Left renal cortex interstitium (tissue), 4 donors: ENCODE data around the gene MKRN1. TPM values are rescaled to one million over a fixed set of nuclear protein-coding genes. Genes with fewer than 3 reads are reported as not detected.
"Not testable (repeated sequence)": the region's sequence is repeated elsewhere in the genome, so short reads cannot be mapped to it uniquely, and the experiment has no call there.

ENCODE experiments used
- DNase-seq, 4 donors: peaks; one replicate each; pipeline ENCODE4 v3.0.0-alpha.2; 2013; ENCODE audit warnings: low read depth in 4 of 4, low spot score in 2 of 4, missing footprints in 1 of 4
- polyA plus RNA-seq, 4 donors: library from polyadenylated mRNA; unstranded; fragments of 120-200 nt; gene quantifications; one replicate each; pipeline ENCODE4 v1.2.1, GENCODE V29; 2013; ENCODE audit not compliant: insufficient read length in 4 of 4

Gene MKRN1
- polyA plus RNA-seq, 4 donors = 104 to 142 (median 120) TPM

DNA sequence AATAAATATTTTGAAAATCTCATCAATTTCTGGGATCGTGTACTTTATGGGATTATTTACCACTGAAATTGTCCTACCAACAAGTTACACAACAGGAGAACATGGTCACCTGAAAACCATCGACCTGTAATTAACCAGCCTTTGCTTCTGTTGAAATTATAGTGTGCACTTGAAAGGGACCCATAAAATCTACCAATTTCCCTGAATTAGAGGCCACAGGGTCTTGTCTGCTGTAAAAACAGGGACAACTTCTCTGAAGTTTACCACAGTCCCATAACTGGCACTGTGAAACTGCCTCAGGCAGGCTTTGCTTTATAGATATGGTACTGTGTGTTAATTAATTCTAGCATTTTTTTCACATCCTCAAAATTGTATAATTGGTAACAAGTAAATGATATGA, 37.8 kb downstream of the MKRN1 start:
- DNase-seq = no peak

GRCh38 chr7:140440593-140440992, 38.7 kb downstream of the MKRN1 start:
- no peak for DNase-seq

DNA sequence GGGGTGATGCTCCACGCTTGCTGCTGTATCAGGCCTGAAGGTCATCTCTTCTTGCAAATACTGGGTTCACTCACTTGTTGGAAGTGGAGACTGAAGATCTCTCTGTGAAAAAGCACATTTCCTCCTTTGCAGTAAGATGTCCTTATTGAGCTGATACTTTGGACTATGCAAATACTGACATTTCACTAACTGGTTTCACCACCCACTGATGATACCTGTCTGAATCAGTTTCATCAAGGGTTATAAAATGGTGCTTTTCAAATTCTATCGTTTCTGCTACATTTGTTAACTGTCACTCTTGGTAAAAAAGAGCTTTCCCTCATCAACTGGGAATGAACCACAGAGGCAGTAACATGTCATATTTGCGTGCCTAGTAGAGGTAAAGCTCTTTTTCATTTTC, 39.9 kb downstream of the MKRN1 start:
- DNase-seq = no peak

- no peak for DNase-seq
Observed at GRCh38 chr7:140435252-140435895, 43.9 kb downstream of the MKRN1 start.

DNA sequence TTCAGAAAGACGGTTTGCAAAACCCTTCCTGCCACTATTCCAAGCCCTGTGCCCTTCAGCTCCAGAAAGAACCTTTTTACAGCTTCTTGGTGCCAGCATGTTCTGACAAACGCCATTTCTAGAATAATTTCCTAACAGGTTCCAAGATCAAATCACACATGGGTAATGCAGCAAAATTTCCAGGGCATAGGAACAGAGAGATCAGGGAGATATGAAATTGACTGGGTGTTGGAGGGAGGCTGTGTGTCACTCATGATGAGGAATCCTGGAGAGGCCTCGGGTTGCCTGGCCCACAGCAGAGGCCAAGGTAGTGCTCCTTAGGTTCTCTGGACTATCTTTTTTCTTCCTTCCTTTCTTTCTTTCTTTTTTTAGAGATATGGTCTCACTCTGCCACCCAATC, 45.9 kb downstream of the MKRN1 start:
- DNase-seq = no peak

DNA sequence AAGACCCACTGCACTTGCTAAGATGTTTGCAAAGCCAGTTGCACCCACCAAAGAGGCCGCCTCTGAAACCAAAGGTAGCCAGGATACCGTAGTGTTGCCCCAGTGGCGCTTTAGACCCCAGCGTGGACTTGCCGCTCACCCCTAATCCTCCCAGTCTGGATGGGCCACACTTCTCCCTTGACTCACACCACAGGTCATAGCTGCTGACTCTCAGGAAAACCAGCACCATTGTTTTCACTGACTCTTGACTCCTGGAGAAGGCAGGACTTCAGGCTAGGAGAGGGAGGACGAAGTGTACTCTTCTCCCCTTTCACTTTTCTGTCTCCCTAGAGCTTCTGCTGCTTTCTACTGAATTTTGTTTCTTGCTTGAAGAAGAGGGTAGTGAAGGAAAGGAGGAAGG, 53.2 kb downstream of the MKRN1 start:
- DNase-seq = no peak

DNA sequence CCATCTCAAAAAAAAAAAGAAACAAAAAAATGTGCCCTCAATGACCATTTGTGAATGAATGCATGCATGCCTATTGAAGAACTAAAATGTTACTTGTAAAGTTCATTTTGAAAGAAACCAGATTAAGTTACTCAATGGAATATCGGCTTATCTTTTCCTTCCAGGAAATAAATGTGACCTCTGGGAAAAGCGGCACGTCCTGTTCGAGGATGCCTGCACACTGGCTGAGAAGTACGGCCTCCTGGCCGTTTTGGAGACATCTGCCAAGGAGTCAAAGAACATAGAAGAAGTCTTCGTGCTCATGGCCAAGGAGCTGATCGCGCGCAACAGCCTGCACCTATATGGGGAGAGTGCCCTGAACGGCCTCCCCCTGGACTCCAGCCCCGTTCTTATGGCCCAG, 53.6 kb downstream of the MKRN1 start:
- no peak for DNase-seq

- DNase-seq = no peak
Observed at GRCh38 chr7:140423501-140423900, 55.8 kb downstream of the MKRN1 start.

GRCh38 chr7:140421521-140421920, 57.8 kb downstream of the MKRN1 start:
- DNase-seq = no peak

DNA sequence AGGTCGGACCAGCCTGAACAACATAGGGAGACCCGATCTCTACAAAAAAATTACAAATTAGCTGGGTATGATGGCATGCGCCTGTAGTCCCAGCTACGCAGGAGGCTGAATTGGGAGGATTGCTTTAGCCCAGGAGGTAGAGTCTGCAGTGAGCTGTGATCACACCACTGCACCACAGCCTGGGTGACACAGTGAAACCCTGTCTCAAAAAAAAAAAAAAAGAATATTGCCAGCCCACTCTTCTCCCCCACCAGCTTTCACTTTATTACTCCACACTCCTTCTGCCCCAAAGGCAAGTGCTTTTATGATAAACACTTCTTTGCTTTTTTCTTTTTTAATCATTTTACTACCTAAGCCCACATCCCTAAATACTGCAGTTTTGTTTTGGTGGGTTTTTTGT, 60.7 kb downstream of the MKRN1 start:
- no peak for DNase-seq

DNA sequence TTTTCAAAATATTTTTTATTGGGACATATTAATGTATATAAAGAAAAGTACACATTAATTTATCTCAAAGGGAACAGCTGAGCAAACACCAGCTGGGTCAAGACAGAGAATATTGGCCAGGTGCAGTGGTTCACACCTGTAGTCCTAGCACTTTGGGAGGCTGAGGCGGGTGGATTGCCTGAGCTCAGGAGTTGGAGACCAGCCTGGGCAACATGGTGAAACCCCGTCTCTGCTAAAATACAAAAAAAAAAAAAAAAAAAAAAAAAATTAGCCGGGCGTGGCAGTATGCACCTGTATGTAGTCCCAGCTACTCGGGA, 61.2 kb downstream of the MKRN1 start:
- not testable (repeated sequence) for DNase-seq

- no peak for DNase-seq
Observed at GRCh38 chr7:140417456-140418155, 61.7 kb downstream of the MKRN1 start.

DNA sequence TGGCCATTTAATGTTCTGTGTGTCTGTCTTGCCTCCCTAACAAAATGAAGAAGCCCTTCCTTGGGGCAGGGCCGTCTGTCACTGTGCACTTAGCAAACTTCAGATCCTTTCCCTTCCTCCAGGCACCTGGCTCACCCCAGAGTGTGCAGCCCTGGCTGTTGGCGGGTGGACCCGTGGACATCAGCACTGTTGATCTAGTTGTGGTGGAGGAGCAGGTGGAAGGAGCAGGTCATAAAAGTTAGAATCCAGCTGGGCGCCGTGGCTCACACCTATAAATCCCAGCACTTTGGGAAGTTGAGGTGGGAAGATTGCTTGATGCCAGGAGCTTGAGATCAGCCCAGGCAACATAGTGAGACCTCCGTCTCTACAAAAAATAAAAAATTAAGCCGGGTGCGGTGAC, 62.7 kb downstream of the MKRN1 start:
- no peak for DNase-seq

- DNase-seq = not testable (repeated sequence)
Observed at GRCh38 chr7:140415816-140416215, 63.5 kb downstream of the MKRN1 start.

DNA sequence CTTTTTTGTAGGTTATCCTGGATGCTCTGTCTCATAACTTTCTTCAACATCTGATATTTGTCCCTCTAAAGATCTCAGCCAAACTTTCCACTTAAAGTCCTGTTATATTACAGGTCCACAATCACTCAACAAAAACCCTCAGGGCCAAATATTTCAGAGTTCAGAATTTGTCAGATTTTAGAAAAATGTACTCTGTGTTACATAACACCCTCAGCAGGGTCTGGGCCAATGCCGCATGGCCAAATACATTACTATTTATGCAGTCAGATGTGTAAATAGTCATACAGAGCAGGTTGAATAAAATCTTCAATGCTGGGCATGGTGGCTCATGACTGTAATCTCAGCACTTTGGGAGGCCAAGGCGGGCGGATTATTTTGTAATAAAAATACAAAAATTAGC, 63.9 kb downstream of the MKRN1 start:
- DNase-seq = no peak

GRCh38 chr7:140404565-140405065, 74.7 kb downstream of the MKRN1 start:
- DNase-seq = peak in 1 of 4 donors; percentile 38

DNA sequence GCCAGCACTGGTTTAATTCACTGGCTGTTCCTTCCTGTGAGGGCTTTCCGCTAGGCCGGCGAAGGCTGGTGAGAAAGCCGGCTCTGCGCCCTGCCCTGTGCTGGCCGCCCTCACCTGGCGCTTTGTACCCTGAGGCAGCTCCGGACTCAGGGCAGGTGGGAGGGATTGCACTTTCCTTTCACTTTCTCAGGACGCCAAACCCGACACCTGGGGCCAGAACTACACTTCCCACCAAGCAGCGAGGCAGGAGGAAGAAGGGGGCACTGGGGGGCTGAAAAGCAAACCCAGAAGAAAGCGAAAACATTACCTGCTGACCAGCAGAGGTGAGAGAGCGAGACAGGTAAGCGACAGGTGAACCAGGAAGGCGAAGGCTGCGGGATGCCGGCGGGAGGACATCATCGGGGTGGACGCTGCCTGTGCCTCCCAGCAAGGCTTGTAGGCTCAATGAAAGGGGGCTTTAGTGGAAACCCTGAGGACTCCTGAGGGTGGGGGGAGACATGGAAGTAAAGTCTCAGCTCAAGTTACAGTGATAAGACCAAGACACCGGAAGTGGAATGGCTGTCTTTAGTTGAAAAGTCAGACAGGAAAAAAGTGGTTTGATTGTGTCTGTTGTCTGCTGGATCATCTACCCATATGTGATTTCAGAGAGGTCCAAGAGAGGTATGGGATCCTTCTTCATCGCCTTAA, 75.3 kb downstream of the MKRN1 start, which contains the start of gene RAB19:
TSS of gene RAB19 (plus strand) at position 181 of the 687 bp plus-strand sequence. CDS start 3,589 bp downstream, outside the sequence.
- peak in 1 of 4 donors; percentile 17 for DNase-seq

Other genes with a start within 250 kb of the MKRN1 start
- 10 to 100 TPM; 50.1 to 66.4 (median 60.9) TPM for gene SLC37A3, start 81.0 kb downstream of the MKRN1 start, polyA plus RNA-seq
- gene RAB19, start 75.4 kb downstream of the MKRN1 start, polyA plus RNA-seq = 1 to 10 TPM; 2.1 to 4.2 (median 2.3) TPM
- gene DENND2A, start 161.3 kb upstream of the MKRN1 start, polyA plus RNA-seq = 10 to 100 TPM; 35.1 to 41.5 (median 38.8) TPM
- gene ADCK2, start 193.4 kb upstream of the MKRN1 start, polyA plus RNA-seq = 10 to 100 TPM; 22.0 to 27.7 (median 26.2) TPM
- gene NDUFB2, start 217.2 kb upstream of the MKRN1 start, polyA plus RNA-seq = 100 to 1,000 TPM; 176 to 235 (median 184) TPM